ENCODE data around the gene TRPM1.

Gene TRPM1

GRCh38 chr15:31082771-31083369, 18.7 kb downstream of the TRPM1 start:
- TF ChIP-seq CTCF (IDR thresholded peaks at IDR 0.05; ENCODE audit: extremely low read depth, missing control alignments), result no peak
- no peak for DNase-seq (ENCODE audit: low spot score)

- no peak for DNase-seq (ENCODE audit: low spot score)
- TF ChIP-seq CTCF (IDR thresholded peaks at IDR 0.05; ENCODE audit: extremely low read depth, missing control alignments), result no peak
Measured at GRCh38 chr15:31081588-31082250, 19.8 kb downstream of the TRPM1 start.

GRCh38 chr15:31081056-31081455, 20.5 kb downstream of the TRPM1 start:
- DNase-seq (ENCODE audit: low spot score), result no peak
- no peak for TF ChIP-seq CTCF (IDR thresholded peaks at IDR 0.05; ENCODE audit: extremely low read depth, missing control alignments)

GRCh38 chr15:31080591-31081014, 20.9 kb downstream of the TRPM1 start:
- peak; percentile 66 for DNase-seq (ENCODE audit: low spot score)
- TF ChIP-seq CTCF (IDR thresholded peaks at IDR 0.05; ENCODE audit: extremely low read depth, missing control alignments), result no peak

- TF ChIP-seq CTCF (IDR thresholded peaks at IDR 0.05; ENCODE audit: extremely low read depth, missing control alignments), result no peak
- no peak for DNase-seq (ENCODE audit: low spot score)
Measured at GRCh38 chr15:31079519-31079918, 22.0 kb downstream of the TRPM1 start.

- DNase-seq (ENCODE audit: low spot score), result no peak
- TF ChIP-seq CTCF (IDR thresholded peaks at IDR 0.05; ENCODE audit: extremely low read depth, missing control alignments), result no peak
Measured at GRCh38 chr15:31078471-31078870, 23.1 kb downstream of the TRPM1 start.

GRCh38 chr15:31077941-31078340, 23.6 kb downstream of the TRPM1 start:
- DNase-seq (ENCODE audit: low spot score), result no peak
- TF ChIP-seq CTCF (IDR thresholded peaks at IDR 0.05; ENCODE audit: extremely low read depth, missing control alignments), result no peak

Measured in GM20000 (cell line).